ENCODE data around the gene PLA2G4D. TPM values are rescaled to one million over a fixed set of nuclear protein-coding genes. Genes with fewer than 3 reads are reported as not detected.
"Not testable (repeated sequence)": the region's sequence is repeated elsewhere in the genome, so short reads cannot be mapped to it uniquely, and the experiment has no call there.

The PLA2G4D gene
- total RNA-seq, 1 experiment from 2014 or later = not detected

DNA sequence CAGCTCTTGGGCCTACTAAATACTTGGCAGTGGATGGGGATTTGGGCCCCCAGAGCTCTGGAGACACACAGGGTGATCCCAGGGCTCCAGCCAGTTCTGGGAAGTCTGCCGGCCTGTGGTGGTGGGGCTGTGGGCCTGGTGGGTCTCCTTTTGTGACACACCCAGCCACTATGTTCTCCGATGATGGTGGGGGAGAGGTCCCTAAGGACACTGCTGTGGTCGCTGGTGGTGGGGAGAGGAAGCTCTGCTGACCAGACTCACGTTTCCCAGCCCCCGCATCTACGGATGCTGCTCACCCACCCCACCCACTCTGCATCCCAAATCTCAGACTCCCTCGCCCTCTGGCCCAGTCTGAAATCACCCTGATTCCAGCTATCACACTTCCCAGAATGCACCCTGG lies 396 bp downstream of the PLA2G4D start:
- DNase-seq = no peak
- no peaks in the 10 kb centered on the region for H3K9me3 Mint-ChIP-seq (ENCODE audit: low read depth, unreplicated experiment)
- peaks cover 3% of the 10 kb centered on the region for H3K36me3 Mint-ChIP-seq (ENCODE audit: insufficient read depth, unreplicated experiment)
- no peak overlapping the region for H3K4me3 Mint-ChIP-seq (ENCODE audit: low read depth, unreplicated experiment)
- TF ChIP-seq, protein P1, sequence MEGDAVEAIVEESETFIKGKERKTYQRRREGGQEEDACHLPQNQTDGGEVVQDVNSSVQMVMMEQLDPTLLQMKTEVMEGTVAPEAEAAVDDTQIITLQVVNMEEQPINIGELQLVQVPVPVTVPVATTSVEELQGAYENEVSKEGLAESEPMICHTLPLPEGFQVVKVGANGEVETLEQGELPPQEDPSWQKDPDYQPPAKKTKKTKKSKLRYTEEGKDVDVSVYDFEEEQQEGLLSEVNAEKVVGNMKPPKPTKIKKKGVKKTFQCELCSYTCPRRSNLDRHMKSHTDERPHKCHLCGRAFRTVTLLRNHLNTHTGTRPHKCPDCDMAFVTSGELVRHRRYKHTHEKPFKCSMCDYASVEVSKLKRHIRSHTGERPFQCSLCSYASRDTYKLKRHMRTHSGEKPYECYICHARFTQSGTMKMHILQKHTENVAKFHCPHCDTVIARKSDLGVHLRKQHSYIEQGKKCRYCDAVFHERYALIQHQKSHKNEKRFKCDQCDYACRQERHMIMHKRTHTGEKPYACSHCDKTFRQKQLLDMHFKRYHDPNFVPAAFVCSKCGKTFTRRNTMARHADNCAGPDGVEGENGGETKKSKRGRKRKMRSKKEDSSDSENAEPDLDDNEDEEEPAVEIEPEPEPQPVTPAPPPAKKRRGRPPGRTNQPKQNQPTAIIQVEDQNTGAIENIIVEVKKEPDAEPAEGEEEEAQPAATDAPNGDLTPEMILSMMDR (IDR thresholded peaks at IDR 0.05; ENCODE audit: unreplicated experiment) = no peak
- CTCF ChIA-PET = interaction anchor here (0.7 kb wide), 1 partner anchor 9 kb away, joined by 3 read pairs; no protein-coding TSS in a partner anchor
- no TSS peak for BruUV-seq (replicated peaks)
- no peaks in the 10 kb centered on the region for H3K27me3 Mint-ChIP-seq (ENCODE audit: unreplicated experiment)
- no peak overlapping the region for H3K27ac Mint-ChIP-seq (ENCODE audit: unreplicated experiment)
- intact Hi-C loops (cut with micrococcal nuclease; ENCODE audit: unreplicated experiment) = no loop called here
- H3K4me1 Mint-ChIP-seq (ENCODE audit: low read depth, unreplicated experiment) = peaks cover 11% of the 10 kb centered on the region

DNA sequence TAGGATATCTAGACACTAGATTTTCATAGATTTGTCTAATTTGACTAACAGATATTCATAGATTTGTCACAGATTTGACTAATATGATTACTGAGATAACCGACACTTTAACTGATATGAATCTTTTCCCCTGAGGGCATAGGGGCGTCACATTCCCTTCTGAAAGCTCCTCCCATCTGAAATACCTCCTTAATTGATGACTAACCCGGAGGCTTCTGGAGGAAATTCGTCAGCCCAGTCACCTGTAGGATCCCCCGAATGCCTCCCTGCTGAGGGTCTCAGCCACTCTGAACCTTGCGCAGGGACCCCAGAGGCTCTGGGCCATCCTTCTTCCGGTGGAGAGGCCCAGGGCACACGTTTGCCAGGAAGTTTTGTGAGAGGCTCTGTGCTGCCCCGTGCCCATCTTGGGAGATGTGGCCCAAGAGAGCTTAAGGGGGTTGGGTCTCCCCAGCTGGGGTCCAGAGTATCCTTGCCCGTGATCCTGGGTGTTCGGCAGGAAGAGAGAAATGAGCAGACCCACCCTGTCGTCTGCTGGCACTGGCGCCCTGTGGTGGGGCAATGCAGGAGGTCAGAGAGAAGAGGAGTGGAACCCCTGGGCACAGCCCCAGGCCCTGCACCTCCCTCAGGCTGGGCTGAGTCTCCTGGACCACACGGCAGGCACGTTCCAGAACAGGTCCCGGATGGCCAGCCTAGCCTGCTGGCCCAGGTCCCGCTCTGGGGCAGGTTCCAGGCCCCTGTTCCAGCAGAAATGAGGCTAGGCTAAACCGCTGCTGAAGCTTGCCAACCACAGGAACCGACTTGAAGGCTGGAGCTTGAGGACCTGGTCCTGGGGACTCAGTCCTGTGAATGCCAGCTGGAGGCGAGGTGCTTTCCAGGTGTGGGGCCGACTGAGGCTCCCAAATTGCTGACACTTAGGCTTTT lies 1.7 kb downstream of the PLA2G4D start:
- H3K9me3 Mint-ChIP-seq (ENCODE audit: low read depth, unreplicated experiment) = no peaks in the 10 kb centered on the region
- TF ChIP-seq, protein P1 (IDR thresholded peaks at IDR 0.05; ENCODE audit: unreplicated experiment) = no peak
- H3K4me1 Mint-ChIP-seq (ENCODE audit: low read depth, unreplicated experiment) = peaks cover 19% of the 10 kb centered on the region
- no peak for DNase-seq
- peaks cover 3% of the 10 kb centered on the region for H3K36me3 Mint-ChIP-seq (ENCODE audit: insufficient read depth, unreplicated experiment)
- no peak overlapping the region for H3K27ac Mint-ChIP-seq (ENCODE audit: unreplicated experiment)
- H3K4me3 Mint-ChIP-seq (ENCODE audit: low read depth, unreplicated experiment) = no peak overlapping the region
- intact Hi-C loops (cut with micrococcal nuclease; ENCODE audit: unreplicated experiment) = no loop called here
- no TSS peak for BruUV-seq (replicated peaks)
- H3K27me3 Mint-ChIP-seq (ENCODE audit: unreplicated experiment) = no peaks in the 10 kb centered on the region
- CTCF ChIA-PET = interaction anchor here (0.6 kb wide), 1 partner anchor 90 kb away, joined by 3 read pairs; no protein-coding TSS in a partner anchor

- intact Hi-C loops (cut with micrococcal nuclease; ENCODE audit: unreplicated experiment); DNase-seq; H3K27me3 Mint-ChIP-seq (ENCODE audit: unreplicated experiment); H3K9me3 Mint-ChIP-seq (ENCODE audit: low read depth, unreplicated experiment); CTCF ChIA-PET; BruUV-seq (replicated peaks); H3K27ac Mint-ChIP-seq (ENCODE audit: unreplicated experiment); H3K4me3 Mint-ChIP-seq (ENCODE audit: low read depth, unreplicated experiment); H3K36me3 Mint-ChIP-seq (ENCODE audit: insufficient read depth, unreplicated experiment): not testable (repeated sequence)
- peaks cover 19% of the 10 kb centered on the region for H3K4me1 Mint-ChIP-seq (ENCODE audit: low read depth, unreplicated experiment)
These were observed 2.5 kb downstream of the PLA2G4D start for GRCh38 chr15:42091753-42092397.

GRCh38 chr15:42090781-42091180 lies 3.6 kb downstream of the PLA2G4D start:
- no peaks in the 10 kb centered on the region for H3K9me3 Mint-ChIP-seq (ENCODE audit: low read depth, unreplicated experiment)
- H3K4me3 Mint-ChIP-seq (ENCODE audit: low read depth, unreplicated experiment) = no peak overlapping the region
- no peak overlapping the region for H3K27ac Mint-ChIP-seq (ENCODE audit: unreplicated experiment)
- BruUV-seq (replicated peaks) = no TSS peak
- H3K27me3 Mint-ChIP-seq (ENCODE audit: unreplicated experiment) = no peaks in the 10 kb centered on the region
- H3K4me1 Mint-ChIP-seq (ENCODE audit: low read depth, unreplicated experiment) = peaks cover 19% of the 10 kb centered on the region
- H3K36me3 Mint-ChIP-seq (ENCODE audit: insufficient read depth, unreplicated experiment) = peaks cover 3% of the 10 kb centered on the region
- CTCF ChIA-PET = no interaction called here
- TF ChIP-seq, protein P1 (IDR thresholded peaks at IDR 0.05; ENCODE audit: unreplicated experiment) = no peak
- no peak for DNase-seq
- intact Hi-C loops (cut with micrococcal nuclease; ENCODE audit: unreplicated experiment) = no loop called here
